GM12801 (cell line): ENCODE measurements around the gene TSPAN13.

Experiments used
- TF ChIP-seq, protein P1 (sequence below): IDR thresholded peaks from one replicate; pipeline ENCODE4 v1.5.1; 2011; ENCODE audit warnings: control low read depth; ENCODE audit not compliant: insufficient read length; ENCODE audit errors: extremely low read depth

Gene TSPAN13

DNA sequence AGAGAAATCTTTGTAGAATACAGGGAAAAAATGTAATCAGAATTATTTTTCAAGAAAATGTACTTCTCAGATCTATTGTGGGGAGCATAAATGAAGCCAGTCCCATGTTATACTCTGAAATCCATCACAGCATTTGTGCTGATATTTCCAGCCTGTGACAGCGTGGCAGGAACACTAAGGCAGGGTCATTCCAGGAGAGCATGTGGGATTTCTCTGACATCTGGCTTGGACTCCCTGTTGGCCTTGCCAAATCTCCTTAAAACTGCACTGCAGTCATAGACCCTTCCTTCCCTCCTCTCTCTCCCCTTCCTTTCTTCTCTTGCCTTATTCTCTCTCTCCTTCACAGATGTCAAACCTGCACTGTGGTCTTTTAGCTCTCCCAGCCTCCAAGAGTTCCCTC is 6.5 kb upstream of the TSPAN13 start:
- TF ChIP-seq, protein P1, sequence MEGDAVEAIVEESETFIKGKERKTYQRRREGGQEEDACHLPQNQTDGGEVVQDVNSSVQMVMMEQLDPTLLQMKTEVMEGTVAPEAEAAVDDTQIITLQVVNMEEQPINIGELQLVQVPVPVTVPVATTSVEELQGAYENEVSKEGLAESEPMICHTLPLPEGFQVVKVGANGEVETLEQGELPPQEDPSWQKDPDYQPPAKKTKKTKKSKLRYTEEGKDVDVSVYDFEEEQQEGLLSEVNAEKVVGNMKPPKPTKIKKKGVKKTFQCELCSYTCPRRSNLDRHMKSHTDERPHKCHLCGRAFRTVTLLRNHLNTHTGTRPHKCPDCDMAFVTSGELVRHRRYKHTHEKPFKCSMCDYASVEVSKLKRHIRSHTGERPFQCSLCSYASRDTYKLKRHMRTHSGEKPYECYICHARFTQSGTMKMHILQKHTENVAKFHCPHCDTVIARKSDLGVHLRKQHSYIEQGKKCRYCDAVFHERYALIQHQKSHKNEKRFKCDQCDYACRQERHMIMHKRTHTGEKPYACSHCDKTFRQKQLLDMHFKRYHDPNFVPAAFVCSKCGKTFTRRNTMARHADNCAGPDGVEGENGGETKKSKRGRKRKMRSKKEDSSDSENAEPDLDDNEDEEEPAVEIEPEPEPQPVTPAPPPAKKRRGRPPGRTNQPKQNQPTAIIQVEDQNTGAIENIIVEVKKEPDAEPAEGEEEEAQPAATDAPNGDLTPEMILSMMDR = no peak

DNA sequence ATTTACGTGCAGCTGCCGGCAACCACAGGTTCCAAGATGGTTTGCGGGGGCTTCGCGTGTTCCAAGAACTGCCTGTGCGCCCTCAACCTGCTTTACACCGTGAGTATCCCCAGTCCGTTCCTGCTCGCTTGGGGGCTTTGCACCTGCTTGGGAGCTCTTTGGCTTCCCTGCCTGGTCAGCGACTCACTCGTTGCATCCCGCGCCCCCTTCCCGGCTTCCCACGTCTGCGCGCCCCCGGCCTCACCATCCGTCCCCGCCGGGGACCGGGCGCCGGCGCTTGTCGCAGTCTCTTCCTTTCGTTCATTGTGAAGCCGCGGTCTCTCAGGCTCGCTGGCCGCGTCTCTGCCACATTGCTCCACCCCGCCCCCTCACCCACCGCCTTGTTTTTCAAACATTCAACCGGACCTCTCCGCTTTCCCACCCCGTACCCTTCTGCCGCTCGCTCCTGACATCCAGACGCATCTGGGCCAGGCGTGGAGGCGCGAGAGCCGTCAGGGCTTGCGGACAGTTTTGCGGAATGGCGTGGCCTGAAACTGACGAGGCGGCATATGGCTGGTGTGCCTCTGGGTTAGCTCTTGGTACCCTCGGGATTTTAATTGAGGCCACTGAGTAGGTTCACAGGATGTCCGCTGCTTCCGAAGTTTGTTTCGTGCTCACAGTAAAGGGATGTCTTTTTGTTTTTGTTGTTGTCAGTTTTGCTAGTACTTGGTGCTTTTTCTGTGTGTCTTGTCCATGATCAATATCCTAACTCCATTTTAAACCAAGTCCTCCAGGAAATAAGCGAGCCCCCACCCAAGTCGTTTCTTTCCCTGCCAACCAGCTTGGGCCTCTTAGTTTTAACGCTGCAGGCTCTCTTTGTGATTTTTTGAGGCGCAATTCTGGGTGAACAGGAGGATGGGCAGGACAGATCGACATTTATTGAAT is 639 bp downstream of the TSPAN13 start:
- TF ChIP-seq, protein P1 = no peak

DNA sequence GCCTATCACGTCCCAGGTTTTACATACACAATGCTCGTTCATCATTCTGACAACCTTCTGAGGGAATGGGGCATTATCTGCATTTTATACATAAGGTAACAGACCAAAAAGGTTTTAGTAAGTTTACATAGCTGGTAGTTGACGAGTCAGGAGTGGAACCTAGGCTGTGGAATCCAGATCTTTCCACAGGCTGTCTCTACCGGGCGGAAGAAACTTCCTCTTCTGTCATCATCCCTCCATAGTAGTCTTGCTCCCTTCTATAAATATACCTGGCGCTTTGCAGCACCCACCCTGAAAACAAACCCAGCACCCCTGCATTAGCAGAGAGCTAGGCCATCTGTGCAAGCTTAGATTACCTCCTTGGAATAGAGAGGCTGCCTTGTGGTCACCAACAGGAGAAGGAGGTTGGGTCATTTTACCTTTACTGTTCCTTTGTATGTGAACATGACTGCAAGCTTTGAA is 1.3 kb downstream of the TSPAN13 start:
- TF ChIP-seq, protein P1 = no peak

DNA sequence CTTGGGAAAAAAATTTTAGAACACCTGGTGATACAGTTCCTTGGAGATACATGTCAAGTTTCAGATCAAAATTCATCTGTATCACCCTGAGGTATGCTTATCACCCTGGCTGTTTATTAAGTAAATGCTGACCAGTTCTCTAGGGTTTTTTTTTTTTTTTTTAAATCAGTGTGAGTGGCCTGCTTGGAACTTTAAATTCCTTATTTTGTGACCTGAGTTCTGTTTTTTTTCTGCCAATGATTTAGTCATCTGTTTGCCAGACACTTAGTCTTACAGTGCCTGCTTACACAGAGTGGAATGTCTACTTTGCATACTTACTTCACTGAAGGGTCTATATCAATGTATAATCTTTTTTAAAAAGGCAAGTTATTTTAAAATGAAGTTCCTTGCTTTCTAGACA is 1.8 kb downstream of the TSPAN13 start:
- TF ChIP-seq, protein P1 = no peak

DNA sequence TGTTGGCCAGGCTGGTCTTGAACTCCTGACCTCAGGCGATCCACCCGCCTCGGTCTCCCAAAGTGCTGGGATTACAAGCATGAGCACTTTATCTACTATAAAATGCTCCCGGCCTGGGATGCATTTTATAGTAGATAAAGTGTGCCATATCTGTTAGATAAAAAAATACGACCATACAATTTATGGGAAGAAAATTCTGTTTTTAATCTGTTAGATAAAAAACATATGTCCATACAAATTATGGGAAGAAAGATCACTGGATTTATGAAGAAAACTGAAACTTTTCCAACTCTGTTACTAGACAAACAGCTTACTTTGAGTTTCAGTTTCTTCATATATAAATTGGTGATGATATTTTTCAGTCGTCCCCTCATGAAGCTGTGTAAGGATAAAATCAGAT is 4.5 kb downstream of the TSPAN13 start:
- TF ChIP-seq, protein P1 = no peak

DNA sequence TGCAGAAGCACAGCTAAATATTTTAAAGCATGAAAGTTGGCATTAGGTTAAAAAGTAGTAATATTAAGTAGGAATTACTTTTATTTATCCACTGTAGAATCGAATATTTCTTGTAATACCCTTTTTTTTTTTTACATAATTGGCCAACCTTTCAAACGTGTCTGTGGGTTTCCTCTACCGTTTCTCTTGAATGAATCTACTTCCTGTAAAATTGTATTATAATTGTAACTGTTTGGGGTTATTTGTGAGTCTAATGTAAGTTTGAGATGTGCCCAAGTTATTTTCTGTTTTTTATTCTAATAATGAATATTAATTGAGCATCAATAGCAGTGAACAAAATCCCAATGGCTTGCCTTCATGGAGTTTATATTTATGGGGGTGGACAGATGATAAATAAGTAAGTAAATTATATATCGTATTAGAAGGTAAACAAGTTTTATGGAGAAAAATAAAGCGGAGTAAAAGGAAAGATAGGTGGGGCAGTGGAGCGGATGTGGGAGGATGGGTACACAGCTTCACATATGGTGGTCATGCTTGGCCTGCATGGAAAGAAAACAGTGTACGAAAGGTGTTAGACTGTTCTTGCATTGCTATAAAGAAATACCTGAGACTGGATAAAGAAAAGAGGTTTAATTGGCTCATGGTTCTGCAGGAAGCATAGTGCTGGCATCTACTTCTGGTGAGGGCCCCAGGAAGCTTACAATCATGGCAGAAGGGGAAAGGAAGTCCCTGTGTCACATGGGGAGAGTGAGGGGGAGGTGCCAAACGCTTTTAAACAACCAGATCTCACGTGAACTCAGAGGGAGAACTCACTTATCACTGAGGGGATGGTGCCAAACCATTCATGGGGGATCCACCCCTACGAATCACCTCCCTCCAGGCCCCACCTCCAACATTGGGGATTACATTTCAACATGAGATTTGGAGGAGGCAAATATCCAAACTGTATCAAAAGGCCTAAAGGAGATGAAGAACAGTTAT is 5.4 kb downstream of the TSPAN13 start:
- TF ChIP-seq, protein P1 = no peak

DNA sequence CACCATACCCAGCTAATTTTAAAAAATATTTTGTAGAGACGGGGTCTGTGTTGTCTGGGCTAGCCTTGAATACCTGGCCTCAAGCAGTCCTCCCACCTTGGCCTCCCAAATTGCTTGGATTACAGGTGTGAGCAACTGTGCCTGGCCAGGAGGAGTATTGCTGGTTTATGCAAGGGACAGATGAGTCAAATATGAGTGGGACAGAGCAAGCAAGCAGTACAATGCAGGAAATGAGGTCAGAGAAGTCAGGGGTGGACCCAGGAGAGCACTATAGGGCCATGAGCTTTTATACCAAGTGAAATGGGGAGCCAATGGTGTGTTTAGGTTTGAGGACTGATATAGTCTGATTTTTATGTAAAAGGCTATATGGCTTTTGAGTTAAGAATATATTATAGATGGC is 6.3 kb downstream of the TSPAN13 start:
- TF ChIP-seq, protein P1 = no peak
